RWPE2 (cell line): ENCODE measurements around the gene THAP9.
"Not testable (repeated sequence)": the region's sequence is repeated elsewhere in the genome, so short reads cannot be mapped to it uniquely, and the experiment has no call there.

Experiments
- ATAC-seq: fragments of 200-7000 bp; cut with Tn5 transposase; 3 replicates; pipeline ENCODE4 v1.9.1; 2021; ENCODE audit warnings: low read depth
- DNase-seq: peaks from one replicate; pipeline ENCODE4 v3.0.0-alpha.2; 2020; ENCODE audit warnings: low spot score
- H3K27ac ChIP-seq: fragments of 450-650 bp; 2 replicates; pipeline ENCODE4 v1.5.1; 2017; ENCODE audit warnings: mild to moderate bottlenecking; ENCODE audit not compliant: poor library complexity, severe bottlenecking
- H3K27me3 ChIP-seq: fragments of 250-450 bp; sonication (Bioruptor Pico); 2 replicates; pipeline ENCODE4 v1.5.1; 2021; ENCODE audit warnings: mild to moderate bottlenecking, moderate library complexity; ENCODE audit not compliant: insufficient read depth, poor library complexity, severe bottlenecking
- H3K36me3 ChIP-seq: fragments of 250-450 bp; sonication (Bioruptor Pico); 2 replicates; pipeline ENCODE4 v1.5.1; 2020; ENCODE audit warnings: low read depth, mild to moderate bottlenecking, moderate library complexity
- H3K4me1 ChIP-seq: fragments of 250-450 bp; sonication (Bioruptor Pico); 2 replicates; pipeline ENCODE4 v1.5.1; 2021; ENCODE audit warnings: mild to moderate bottlenecking, moderate library complexity; ENCODE audit not compliant: insufficient read depth, poor library complexity, severe bottlenecking
- H3K4me3 ChIP-seq: fragments of 250-450 bp; sonication (Bioruptor Pico); 2 replicates; pipeline ENCODE4 v1.5.1; 2021; ENCODE audit warnings: mild to moderate bottlenecking, moderate library complexity; ENCODE audit not compliant: severe bottlenecking
- H3K9me3 ChIP-seq: fragments of 250-450 bp; sonication (Bioruptor Pico); 2 replicates; pipeline ENCODE4 v1.5.1; 2021; ENCODE audit warnings: mild to moderate bottlenecking, moderate library complexity; ENCODE audit not compliant: severe bottlenecking
- TF ChIP-seq, protein P1 (sequence below): fragments of 450-650 bp; IDR thresholded peaks from one replicate; pipeline ENCODE4 v1.5.1; 2017; ENCODE audit warnings: mild to moderate bottlenecking, moderate library complexity; ENCODE audit not compliant: poor library complexity, severe bottlenecking

Gene THAP9

GRCh38 chr4:82913305-82913704, 12.8 kb downstream of the THAP9 start:
- Histone ChIP-seq H3K4me3 (no peak overlapping the region), H3K36me3 (peaks cover 7% of the 10 kb centered on the region), H3K27me3 (no peaks in the 10 kb centered on the region), H3K27ac (no peak overlapping the region), H3K9me3 (no peaks in the 10 kb centered on the region), H3K4me1 (no peaks in the 10 kb centered on the region)
- no peak for ATAC-seq
- TF ChIP-seq, protein P1, sequence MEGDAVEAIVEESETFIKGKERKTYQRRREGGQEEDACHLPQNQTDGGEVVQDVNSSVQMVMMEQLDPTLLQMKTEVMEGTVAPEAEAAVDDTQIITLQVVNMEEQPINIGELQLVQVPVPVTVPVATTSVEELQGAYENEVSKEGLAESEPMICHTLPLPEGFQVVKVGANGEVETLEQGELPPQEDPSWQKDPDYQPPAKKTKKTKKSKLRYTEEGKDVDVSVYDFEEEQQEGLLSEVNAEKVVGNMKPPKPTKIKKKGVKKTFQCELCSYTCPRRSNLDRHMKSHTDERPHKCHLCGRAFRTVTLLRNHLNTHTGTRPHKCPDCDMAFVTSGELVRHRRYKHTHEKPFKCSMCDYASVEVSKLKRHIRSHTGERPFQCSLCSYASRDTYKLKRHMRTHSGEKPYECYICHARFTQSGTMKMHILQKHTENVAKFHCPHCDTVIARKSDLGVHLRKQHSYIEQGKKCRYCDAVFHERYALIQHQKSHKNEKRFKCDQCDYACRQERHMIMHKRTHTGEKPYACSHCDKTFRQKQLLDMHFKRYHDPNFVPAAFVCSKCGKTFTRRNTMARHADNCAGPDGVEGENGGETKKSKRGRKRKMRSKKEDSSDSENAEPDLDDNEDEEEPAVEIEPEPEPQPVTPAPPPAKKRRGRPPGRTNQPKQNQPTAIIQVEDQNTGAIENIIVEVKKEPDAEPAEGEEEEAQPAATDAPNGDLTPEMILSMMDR = no peak
- DNase-seq = no peak

DNA sequence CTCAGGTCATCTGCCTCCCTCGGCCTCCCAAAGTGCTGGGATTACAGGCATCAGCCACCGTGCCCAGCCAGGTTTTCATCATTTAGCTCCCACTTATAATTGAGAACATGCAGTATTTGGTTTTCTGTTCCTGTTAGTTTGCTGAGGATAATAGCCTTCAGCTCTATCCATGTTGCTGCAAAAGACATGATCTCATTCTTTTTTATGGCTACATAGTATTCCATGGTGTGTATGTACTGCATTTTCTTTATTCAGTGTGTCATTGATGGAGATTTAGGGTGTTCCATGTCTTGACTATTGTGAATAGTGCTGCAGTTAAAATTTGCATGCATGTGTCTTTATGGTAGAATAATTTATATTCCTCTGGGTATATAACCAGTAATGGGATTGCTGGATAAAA, 13.4 kb downstream of the THAP9 start:
- not testable (repeated sequence) for H3K9me3 ChIP-seq, H3K27ac ChIP-seq, DNase-seq, H3K4me1 ChIP-seq, ATAC-seq, H3K27me3 ChIP-seq, H3K4me3 ChIP-seq
- peaks cover 12% of the 10 kb centered on the region; the same call in 1 of the 2 replicates for H3K36me3 ChIP-seq

GRCh38 chr4:82918091-82918490, 17.6 kb downstream of the THAP9 start:
- TF ChIP-seq, protein P1 = no peak
- no peak overlapping the region for H3K27ac ChIP-seq
- H3K4me3 ChIP-seq = no peak overlapping the region
- no peak for ATAC-seq
- H3K27me3 ChIP-seq = no peaks in the 10 kb centered on the region
- no peaks in the 10 kb centered on the region for H3K4me1 ChIP-seq
- no peaks in the 10 kb centered on the region for H3K9me3 ChIP-seq
- peaks cover 15% of the 10 kb centered on the region; the same call in 1 of the 2 replicates for H3K36me3 ChIP-seq
- DNase-seq = no peak

DNA sequence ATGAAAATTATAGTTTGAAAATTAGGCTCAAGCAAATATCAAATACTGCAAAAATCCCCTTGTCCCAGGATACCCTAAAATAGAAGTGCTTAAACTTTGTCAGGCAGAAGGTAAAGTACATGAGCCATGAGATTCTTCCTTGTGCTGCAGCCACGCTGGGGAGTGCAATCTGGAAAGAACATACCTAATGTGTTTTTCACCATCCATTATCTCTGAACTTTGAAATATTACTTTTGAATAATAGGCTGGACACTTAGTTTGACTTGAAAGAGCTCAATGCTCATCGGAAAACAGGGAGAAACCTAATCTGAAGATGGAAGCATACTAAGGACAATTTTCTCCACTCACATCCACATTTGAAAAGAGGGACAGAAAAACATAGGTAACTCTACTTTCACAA, 18.9 kb downstream of the THAP9 start:
- DNase-seq (no peak), ATAC-seq (no peak)
- Histone ChIP-seq H3K36me3 (peaks cover 15% of the 10 kb centered on the region; the same call in 1 of the 2 replicates), H3K4me1 (no peaks in the 10 kb centered on the region), H3K4me3 (no peak overlapping the region), H3K27ac (no peak overlapping the region), H3K9me3 (no peaks in the 10 kb centered on the region), H3K27me3 (no peaks in the 10 kb centered on the region)
- TF ChIP-seq, protein P1 = no peak

DNA sequence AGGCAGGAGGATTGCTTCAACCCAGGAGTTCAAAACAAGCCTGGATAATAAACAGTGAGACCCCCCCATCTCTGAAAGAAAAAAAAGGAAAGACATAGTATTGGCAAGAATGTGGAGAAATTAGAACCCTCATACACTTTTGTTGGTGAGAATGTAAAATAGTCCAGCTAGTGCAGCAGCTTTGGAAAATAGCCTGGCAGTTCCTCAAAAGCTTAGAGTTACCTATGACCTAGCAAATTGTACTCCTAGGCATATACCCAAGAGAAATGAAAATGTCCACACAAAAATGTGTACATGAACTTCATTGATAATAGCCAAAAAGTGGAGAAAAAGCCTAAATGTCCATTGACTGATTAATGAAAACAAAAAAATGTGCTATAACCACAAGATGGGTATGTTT, 21.3 kb downstream of the THAP9 start:
- no peak for DNase-seq
- no peak for ATAC-seq
- Histone ChIP-seq H3K27ac (no peak overlapping the region), H3K36me3 (peaks cover 29% of the 10 kb centered on the region), H3K4me3 (no peak overlapping the region), H3K4me1 (no peaks in the 10 kb centered on the region), H3K9me3 (no peaks in the 10 kb centered on the region), H3K27me3 (no peaks in the 10 kb centered on the region)
- TF ChIP-seq, protein P1 = no peak
